Skeletal muscle tissue (tissue), 4 donors: ENCODE results near the gene TMOD1. TPM values are rescaled to one million over a fixed set of nuclear protein-coding genes. Genes with fewer than 3 reads are reported as not detected.
"Not testable (repeated sequence)": the region's sequence is repeated elsewhere in the genome, so short reads cannot be mapped to it uniquely, and the experiment has no call there.

Experiments used
- H3K27ac ChIP-seq: one replicate; pipeline ENCODE4 v1.7.0; 2013; ENCODE audit warnings: mild to moderate bottlenecking, low read depth, low read length, inconsistent platforms
- H3K27me3 ChIP-seq, 3 donors: one replicate each; pipeline ENCODE4 v1.7.0; 2013; ENCODE audit warnings: low read length in 3 of 3; ENCODE audit not compliant: control insufficient read depth in 3 of 3, insufficient read depth in 3 of 3
- H3K36me3 ChIP-seq, 3 donors: one replicate each; pipeline ENCODE4 v1.7.0; 2013; ENCODE audit warnings: low read length in 3 of 3; ENCODE audit not compliant: control insufficient read depth in 3 of 3, insufficient read depth in 3 of 3
- H3K4me1 ChIP-seq, 3 donors: one replicate each; pipeline ENCODE4 v1.7.0; 2013; ENCODE audit warnings: low read length in 3 of 3, mild to moderate bottlenecking in 3 of 3; ENCODE audit not compliant: control insufficient read depth in 3 of 3, insufficient read depth in 3 of 3
- H3K4me3 ChIP-seq, 3 donors: one replicate each; pipeline ENCODE4 v1.7.0; 2013; ENCODE audit warnings: low read length in 3 of 3
- H3K9ac ChIP-seq, 3 donors: one replicate each; pipeline ENCODE4 v1.7.0; 2013; ENCODE audit warnings: low read length in 3 of 3, mild to moderate bottlenecking in 3 of 3, moderate library complexity in 2 of 3, low read depth in 1 of 3
- H3K9me3 ChIP-seq, 3 donors: one replicate each; pipeline ENCODE4 v1.7.0; 2013; ENCODE audit warnings: low read length in 3 of 3; ENCODE audit not compliant: control insufficient read depth in 3 of 3
- total RNA-seq: library from RNA; depleted of rRNA; stranded (reverse); fragments of >200 nt; gene quantifications from one replicate; pipeline ENCODE4 v1.2.3, GENCODE V29; 2014
- donor health status: Osteomylitis.

TMOD1 gene
- total RNA-seq, 1 donor from 2014 or later = 45.9 TPM

DNA sequence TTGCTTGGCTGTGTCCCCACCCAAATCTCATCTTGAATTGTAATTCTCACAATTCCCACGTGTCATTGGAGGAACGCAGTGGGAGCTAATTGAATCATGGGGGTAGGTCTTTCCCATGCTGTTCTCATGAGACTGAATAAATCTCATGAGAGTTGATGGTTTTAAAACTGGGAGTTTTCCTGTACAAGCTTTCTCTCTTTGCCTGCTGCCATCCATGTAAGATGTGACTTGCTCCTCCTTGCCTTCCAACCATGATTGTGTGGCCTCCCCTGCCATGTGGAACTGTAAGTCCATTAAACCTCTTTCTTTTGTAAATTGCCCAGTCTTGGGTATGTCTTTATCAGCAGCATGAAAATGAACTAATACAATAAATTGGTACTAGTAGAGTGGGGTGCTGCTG lies 118.6 kb downstream of the TMOD1 start:
- not testable (repeated sequence) for H3K27me3 ChIP-seq, H3K4me3 ChIP-seq, H3K27ac ChIP-seq, H3K9me3 ChIP-seq, H3K9ac ChIP-seq, H3K4me1 ChIP-seq
- peaks cover 3 to 39% (median 37%) of the 10 kb centered on the region in 3 donors for H3K36me3 ChIP-seq

- not testable (repeated sequence) for H3K27me3 ChIP-seq, H3K4me1 ChIP-seq, H3K27ac ChIP-seq, H3K4me3 ChIP-seq, H3K9me3 ChIP-seq, H3K9ac ChIP-seq
- peaks cover 3 to 39% (median 38%) of the 10 kb centered on the region in 3 donors for H3K36me3 ChIP-seq
These were observed 121.0 kb downstream of the TMOD1 start for GRCh38 chr9:97622483-97622882.

DNA sequence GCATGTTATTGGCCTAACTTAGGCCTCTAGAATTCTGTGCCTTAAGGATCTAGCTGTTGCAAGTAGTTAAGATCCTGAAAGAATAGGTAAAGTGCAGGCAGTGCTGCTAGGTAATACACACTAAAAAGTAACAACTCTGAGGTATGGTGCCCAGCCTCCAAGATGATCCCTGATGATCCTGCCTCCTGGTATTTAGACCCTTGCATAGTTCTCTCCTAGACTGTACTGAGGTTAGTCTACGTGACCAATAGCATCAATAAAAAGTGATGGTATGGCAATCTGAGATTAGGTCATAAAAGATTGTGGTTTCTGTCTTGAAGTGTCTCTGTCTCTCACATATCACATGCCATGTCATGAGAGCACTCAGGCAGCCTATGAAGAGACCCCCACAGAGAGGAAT lies 122.5 kb downstream of the TMOD1 start:
- H3K27me3 ChIP-seq = no peaks in the 10 kb centered on the region
- H3K4me3 ChIP-seq = no peak overlapping the region
- no peak overlapping the region for H3K9ac ChIP-seq
- no peaks in the 10 kb centered on the region for H3K9me3 ChIP-seq
- H3K27ac ChIP-seq = no peak overlapping the region
- peaks cover 15 to 22% (median 18%) of the 10 kb centered on the region in 3 donors for H3K4me1 ChIP-seq
- peaks cover 3 to 34% (median 30%) of the 10 kb centered on the region in 3 donors for H3K36me3 ChIP-seq

- peak overlapping the region; percentile 33 for H3K27ac ChIP-seq
- H3K4me1 ChIP-seq = peaks cover 17 to 30% (median 24%) of the 10 kb centered on the region in 3 donors
- no peak overlapping the region for H3K9ac ChIP-seq
- H3K4me3 ChIP-seq = no peak overlapping the region
- H3K27me3 ChIP-seq = no peaks in the 10 kb centered on the region
- H3K36me3 ChIP-seq = peaks cover 3 to 31% (median 27%) of the 10 kb centered on the region in 3 donors
- no peaks in the 10 kb centered on the region for H3K9me3 ChIP-seq
These were observed 124.2 kb downstream of the TMOD1 start for GRCh38 chr9:97625620-97626019.

DNA sequence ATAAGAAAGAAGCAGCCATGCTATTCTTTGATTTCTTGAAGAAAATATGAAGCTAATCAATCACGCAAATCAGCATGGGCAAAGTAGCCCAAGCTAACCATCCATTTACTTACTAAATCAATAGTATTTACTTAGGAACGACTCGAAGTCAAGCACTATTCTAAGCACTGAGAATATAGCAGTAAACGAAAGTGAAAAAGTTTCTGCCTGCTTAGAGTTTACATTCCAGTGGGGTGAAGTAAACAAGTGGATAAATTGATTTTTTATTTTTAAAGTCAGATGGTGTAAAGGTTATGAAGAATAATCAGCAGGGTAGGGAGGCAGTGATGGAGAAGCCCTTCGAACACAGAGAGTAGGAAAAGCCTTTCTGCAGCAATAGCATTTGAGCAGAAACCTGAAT lies 126.2 kb downstream of the TMOD1 start:
- peaks cover 26 to 42% (median 33%) of the 10 kb centered on the region in 3 donors for H3K4me1 ChIP-seq
- H3K9ac ChIP-seq = no peak overlapping the region
- H3K27me3 ChIP-seq = no peaks in the 10 kb centered on the region
- peaks cover 3 to 28% (median 17%) of the 10 kb centered on the region in 3 donors for H3K36me3 ChIP-seq
- H3K4me3 ChIP-seq = no peak overlapping the region
- no peaks in the 10 kb centered on the region for H3K9me3 ChIP-seq
- no peak overlapping the region for H3K27ac ChIP-seq

DNA sequence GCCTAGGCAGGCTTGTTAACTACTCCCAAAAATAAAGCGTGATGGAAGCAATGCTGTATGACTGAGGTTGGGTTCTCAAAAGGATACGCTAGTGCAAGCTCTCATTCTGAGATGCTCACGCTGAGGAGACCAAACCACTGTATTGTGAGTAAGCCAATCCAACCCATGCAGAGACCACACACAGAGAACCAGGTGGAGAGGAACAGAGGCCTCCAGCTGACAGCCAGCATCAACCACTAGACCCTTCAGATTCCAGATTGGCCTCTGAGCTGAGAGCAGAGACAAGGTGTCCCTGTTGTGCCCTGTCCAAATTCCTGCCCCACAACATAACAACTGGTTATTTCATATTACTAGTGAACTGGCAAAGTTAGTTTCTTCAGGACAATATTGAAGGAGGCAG lies 127.2 kb downstream of the TMOD1 start:
- peaks cover 26 to 42% (median 33%) of the 10 kb centered on the region in 3 donors for H3K4me1 ChIP-seq
- no peaks in the 10 kb centered on the region for H3K27me3 ChIP-seq
- peaks cover 3 to 19% (median 17%) of the 10 kb centered on the region in 3 donors for H3K36me3 ChIP-seq
- no peaks in the 10 kb centered on the region for H3K9me3 ChIP-seq
- H3K27ac ChIP-seq = no peak overlapping the region
- no peak overlapping the region for H3K4me3 ChIP-seq
- H3K9ac ChIP-seq = no peak overlapping the region

DNA sequence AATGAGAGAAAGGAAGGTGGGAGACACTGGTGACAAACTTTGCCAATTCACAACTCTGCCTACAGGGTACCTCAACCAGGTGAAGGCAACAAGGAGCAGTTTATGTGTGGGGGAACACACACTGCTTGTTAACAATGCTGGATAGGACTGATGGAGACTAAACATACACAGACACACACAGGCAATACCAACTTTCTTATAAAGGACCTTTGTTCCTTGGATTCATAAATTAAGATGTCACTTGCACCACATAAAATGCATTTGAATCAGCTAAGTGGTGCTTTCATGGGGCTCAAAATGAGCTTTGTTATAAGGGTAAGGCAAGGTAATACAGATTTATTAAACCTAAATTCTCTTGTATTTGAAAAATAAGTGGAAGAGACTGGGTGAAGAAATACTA lies 127.7 kb downstream of the TMOD1 start:
- Histone ChIP-seq H3K4me1 (peaks cover 28 to 42% (median 33%) of the 10 kb centered on the region in 3 donors), H3K4me3 (no peak overlapping the region), H3K27ac (no peak overlapping the region), H3K9me3 (no peaks in the 10 kb centered on the region), H3K36me3 (peaks cover under 1 to 14% (median 13%) of the 10 kb centered on the region in 3 donors), H3K27me3 (no peaks in the 10 kb centered on the region), H3K9ac (no peak overlapping the region)

DNA sequence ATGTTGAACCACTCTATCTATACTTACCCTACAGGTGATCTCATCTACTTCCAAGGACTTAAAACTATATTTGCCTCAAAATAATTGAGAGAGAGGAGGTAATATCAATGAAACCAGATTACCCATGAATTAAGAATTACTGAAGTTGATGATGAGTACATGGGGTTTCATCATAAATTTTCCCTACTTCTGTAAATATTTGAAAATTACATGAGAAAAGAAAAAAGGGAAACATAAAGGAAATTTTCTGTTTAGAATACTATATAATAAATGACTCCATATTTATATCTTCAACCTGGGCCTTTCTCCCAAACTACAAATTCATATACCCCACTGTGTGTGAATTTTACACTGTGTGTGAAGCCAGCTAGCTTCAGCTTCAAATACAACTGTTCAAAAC lies 129.1 kb downstream of the TMOD1 start:
- no peaks in the 10 kb centered on the region for H3K27me3 ChIP-seq
- no peak overlapping the region for H3K9ac ChIP-seq
- H3K9me3 ChIP-seq = no peaks in the 10 kb centered on the region
- no peak overlapping the region for H3K4me3 ChIP-seq
- H3K27ac ChIP-seq = no peak overlapping the region
- peaks cover 0 to 4% (median 0%) of the 10 kb centered on the region in 3 donors for H3K36me3 ChIP-seq
- peaks cover 37 to 51% (median 41%) of the 10 kb centered on the region in 3 donors for H3K4me1 ChIP-seq

- Histone ChIP-seq H3K27me3 (no peaks in the 10 kb centered on the region), H3K9me3 (no peaks in the 10 kb centered on the region), H3K27ac (peak overlapping the region; percentile 97), H3K36me3 (peaks cover 0 to 2% (median 0%) of the 10 kb centered on the region in 3 donors), H3K9ac (peak overlapping the region; percentile 95 to 99 (median 98)), H3K4me1 (peaks cover 45 to 55% (median 46%) of the 10 kb centered on the region in 3 donors), H3K4me3 (peak overlapping the region; percentile 87 to 96 (median 93))
These were observed 130.9 kb downstream of the TMOD1 start for GRCh38 chr9:97632248-97632984.
